ENCODE measurements around the gene LTBP2. TPM values are rescaled to one million over a fixed set of nuclear protein-coding genes. Genes with fewer than 3 reads are reported as not detected.

LTBP2 gene
- total and polyA plus RNA-seq, 2 of the 8 experiments (the other 6 are each of a cell fraction or from before 2014, with no cell fraction given) = 0.48 to 0.89 TPM

DNA sequence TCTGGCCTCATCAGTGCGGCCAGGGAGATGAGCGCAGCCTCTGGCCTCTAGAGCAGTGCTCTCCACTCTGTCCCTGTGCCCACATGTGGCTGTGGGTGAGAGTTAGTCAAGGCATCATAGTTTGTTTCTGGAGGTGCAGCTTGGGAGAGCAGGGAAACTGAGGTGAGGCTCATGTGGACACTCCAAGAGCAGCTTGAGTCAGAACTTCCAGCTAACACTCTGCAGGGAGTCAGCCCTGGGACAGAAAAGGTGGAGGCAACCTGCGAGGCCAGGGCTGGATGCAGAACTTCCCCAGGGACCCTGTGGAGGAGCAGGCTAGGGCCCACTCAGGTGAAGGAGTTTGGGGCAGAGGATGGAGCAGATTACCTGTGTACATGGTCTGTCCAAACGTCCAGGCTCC lies 107.6 kb downstream of the LTBP2 start:
- Histone ChIP-seq H3K79me2 (ENCODE audit: control insufficient read depth in 1 of 2, insufficient read depth in 2 of 2, low read length in 2 of 2) (no peaks in the 10 kb centered on the region), H3K4me2 (ENCODE audit: insufficient read depth in 1 of 2, low read depth in 2 of 2, low read length in 2 of 2) (no peak overlapping the region), H2BK120ac (replicated peaks; ENCODE audit: low read depth, low read length) (no peak overlapping the region), H3K14ac (ENCODE audit: insufficient read length) (no peak overlapping the region), H2BK20ac (ENCODE audit: low read length) (no peak overlapping the region), H2BK5ac (ENCODE audit: low read depth, low read length) (no peak overlapping the region; the same call in 1 of the 2 replicates), H3K9ac (replicated peaks in 1 of 4; ENCODE audit: extremely low read depth in 1 of 4, low read depth in 3 of 4, low read length in 3 of 4) (no peak overlapping the region), H3K23ac (ENCODE audit: insufficient read length) (no peak overlapping the region), H4K20me1 (replicated peaks in 1 of 2; ENCODE audit: control insufficient read depth in 1 of 2, insufficient read depth in 2 of 2, low read length in 2 of 2) (peaks cover 0 to 1% of the 10 kb centered on the region in 2 experiments), H3K56ac (replicated peaks; ENCODE audit: insufficient read length, low read depth, low read length) (no peak overlapping the region), H3K36me3 (ENCODE audit: control insufficient read depth in 2 of 4, insufficient read depth in 4 of 4, low read length in 3 of 4) (no peaks in the 10 kb centered on the region), H3K27me3 (replicated peaks in 1 of 4; ENCODE audit: control insufficient read depth in 3 of 4, extremely low read depth in 1 of 4, insufficient read depth in 3 of 4, low read length in 3 of 4) (no peaks in the 10 kb centered on the region; a peak in 1 of 7 replicates), H2BK12ac (ENCODE audit: low read depth, low read length) (no peak overlapping the region), H3K4me3 (ENCODE audit: extremely low read depth in 1 of 4, insufficient read depth in 2 of 4, low read depth in 3 of 4, low read length in 4 of 4) (no peak overlapping the region), H3K4me1 (replicated peaks in 1 of 4; ENCODE audit: control insufficient read depth in 3 of 4, insufficient read depth in 4 of 4, low read length in 3 of 4) (peaks cover 4 to 25% (median 19%) of the 10 kb centered on the region in 4 experiments), H4K8ac (ENCODE audit: extremely low read depth, insufficient read depth, low read length) (no peak overlapping the region), H4K5ac (ENCODE audit: insufficient read length, low read depth, low read length) (no peak overlapping the region), H4K91ac (replicated peaks; ENCODE audit: insufficient read length, low read length) (no peak overlapping the region), H3K27ac (ENCODE audit: low read depth, low read length) (no peak overlapping the region), H3K9me3 (ENCODE audit: insufficient read depth in 2 of 2, low read depth in 1 of 2, low read length in 1 of 2) (no peaks in the 10 kb centered on the region), H3K23me2 (ENCODE audit: low read depth, low read length) (no peaks in the 10 kb centered on the region), H2AFZ (ENCODE audit: low read length) (no peak overlapping the region), H2AK5ac (ENCODE audit: low read depth, low read length) (no peak overlapping the region), H3K79me1 (ENCODE audit: low read depth, low read length) (no peaks in the 10 kb centered on the region), H2BK15ac (ENCODE audit: low read length) (no peak overlapping the region), H3K18ac (ENCODE audit: extremely low read depth, low read length) (no peak overlapping the region), H3K4ac (replicated peaks; ENCODE audit: insufficient read length, low read depth, low read length) (no peak overlapping the region)
- no peak for TF ChIP-seq NANOG (IDR thresholded peaks at IDR 0.05; ENCODE audit: insufficient read depth, low read depth, low read length, poor library complexity, severe bottlenecking)
- TF ChIP-seq, protein P1, sequence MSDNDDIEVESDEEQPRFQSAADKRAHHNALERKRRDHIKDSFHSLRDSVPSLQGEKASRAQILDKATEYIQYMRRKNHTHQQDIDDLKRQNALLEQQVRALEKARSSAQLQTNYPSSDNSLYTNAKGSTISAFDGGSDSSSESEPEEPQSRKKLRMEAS (IDR thresholded peaks at IDR 0.05) = no peak
- TF ChIP-seq ZNF274 (IDR thresholded peaks at IDR 0.05; ENCODE audit: borderline replicate concordance, extremely low read depth, low read length) = no peak
- TF ChIP-seq SRF (IDR thresholded peaks at IDR 0.05; ENCODE audit: low read depth, low read length) = no peak
- no peak for TF ChIP-seq CBX8 (IDR thresholded peaks at IDR 0.05; ENCODE audit: borderline replicate concordance, low read depth, low read length)
- no peak for TF ChIP-seq GABPA (IDR thresholded peaks at IDR 0.05; ENCODE audit: borderline replicate concordance, insufficient read depth, low read length)
- no peak for TF ChIP-seq FOSL1 (IDR thresholded peaks at IDR 0.05; ENCODE audit: insufficient read depth, low read depth, low read length)
- TF ChIP-seq RBBP5 (IDR thresholded peaks at IDR 0.05; ENCODE audit: borderline replicate concordance, low read depth, low read length) = no peak
- TF ChIP-seq, protein P2, sequence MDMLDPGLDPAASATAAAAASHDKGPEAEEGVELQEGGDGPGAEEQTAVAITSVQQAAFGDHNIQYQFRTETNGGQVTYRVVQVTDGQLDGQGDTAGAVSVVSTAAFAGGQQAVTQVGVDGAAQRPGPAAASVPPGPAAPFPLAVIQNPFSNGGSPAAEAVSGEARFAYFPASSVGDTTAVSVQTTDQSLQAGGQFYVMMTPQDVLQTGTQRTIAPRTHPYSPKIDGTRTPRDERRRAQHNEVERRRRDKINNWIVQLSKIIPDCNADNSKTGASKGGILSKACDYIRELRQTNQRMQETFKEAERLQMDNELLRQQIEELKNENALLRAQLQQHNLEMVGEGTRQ (IDR thresholded peaks at IDR 0.05; ENCODE audit: low read length) = no peak
- 84% methylated on average over 4 of the region's 4 CpGs; no CpG with 5 or more reads in 1 of the 2 experiments for WGBS, 2 experiments (ENCODE audit: extremely low coverage in 1 of 2, insufficient coverage in 1 of 2, insufficient read length in 1 of 2, insufficient replicate concordance in 2 of 2, low coverage in 1 of 2, low lambda C conversion rate in 2 of 2, missing lambda C conversion rate in 1 of 2)
- ChIA-PET POLR2A (ENCODE audit: partially characterized antibody) (interaction anchor here (0.6 to 1.5 kb wide), 3 partner anchors 11 to 207 kb away, joined by 3 to 4 read pairs (median 3); partner anchors contain the start of genes ISCA2 and NPC2), CTCF (ENCODE audit: partially characterized antibody) (interaction anchor here (0.6 to 2.5 kb wide), 16 partner anchors 12 to 300 kb away, joined by 3 to 15 read pairs (median 4); no protein-coding TSS in a partner anchor)
- DNase-seq (ENCODE audit: low read depth in 1 of 2, low spot score in 2 of 2) (no peak), FAIRE-seq (no peak)

Measured in H1 (cell line).